ENCODE data around the gene ODAD4. TPM values are rescaled to one million over a fixed set of nuclear protein-coding genes. Genes with fewer than 3 reads are reported as not detected.

Gene ODAD4
- polyA plus RNA-seq, 3 donors = 0.04 to 0.28 (median 0.23) TPM

DNA sequence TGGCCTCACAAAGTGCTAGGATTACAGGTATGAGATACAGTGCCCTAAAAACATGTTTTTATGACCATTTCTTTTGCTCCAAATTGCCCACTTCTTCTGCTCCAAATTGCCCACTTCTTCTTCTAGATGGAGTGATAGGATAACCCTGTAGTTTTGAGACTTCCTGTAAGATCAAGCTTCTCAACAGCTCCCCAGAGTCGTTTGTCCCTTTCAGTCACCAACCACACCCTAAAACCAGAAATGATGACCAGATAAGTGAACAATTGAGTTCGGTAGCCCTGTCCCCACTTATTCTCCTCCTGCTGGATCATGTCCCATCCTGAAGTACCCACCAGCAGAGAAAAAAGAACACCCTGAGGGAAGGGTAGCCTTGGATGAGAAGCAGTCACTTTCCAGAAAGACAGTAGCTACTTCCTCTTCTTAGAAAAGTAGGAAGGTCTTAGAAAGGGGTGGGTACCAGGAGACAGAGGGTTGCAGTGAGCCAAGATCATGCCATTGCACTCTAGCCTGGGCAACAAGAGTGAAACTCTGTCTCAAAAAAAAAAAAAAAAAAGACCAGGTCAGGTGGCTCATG is 2.5 kb downstream of the ODAD4 start:
- Mint-ChIP-seq H3K27me3 (ENCODE audit: low read depth in 3 of 3) (peaks cover 0 to 2% (median 2%) of the 10 kb centered on the region in 3 donors), H3K9me3 (no peaks in the 10 kb centered on the region), H3K36me3 (no peaks in the 10 kb centered on the region), H3K27ac (peak overlapping the region; percentile 89 to 97 (median 93)), H3K4me1 (peaks cover 41% of the 10 kb centered on the region), H3K4me3 (peak overlapping the region; percentile 58 to 75)
- H3K27me3 ChIP-seq (ENCODE audit: control insufficient read depth in 2 of 2, insufficient read depth in 2 of 2, low read length in 2 of 2) = no peaks in the 10 kb centered on the region
- DNase-seq = peak; percentile 59 to 67 (median 60)
- TF ChIP-seq, protein P1, sequence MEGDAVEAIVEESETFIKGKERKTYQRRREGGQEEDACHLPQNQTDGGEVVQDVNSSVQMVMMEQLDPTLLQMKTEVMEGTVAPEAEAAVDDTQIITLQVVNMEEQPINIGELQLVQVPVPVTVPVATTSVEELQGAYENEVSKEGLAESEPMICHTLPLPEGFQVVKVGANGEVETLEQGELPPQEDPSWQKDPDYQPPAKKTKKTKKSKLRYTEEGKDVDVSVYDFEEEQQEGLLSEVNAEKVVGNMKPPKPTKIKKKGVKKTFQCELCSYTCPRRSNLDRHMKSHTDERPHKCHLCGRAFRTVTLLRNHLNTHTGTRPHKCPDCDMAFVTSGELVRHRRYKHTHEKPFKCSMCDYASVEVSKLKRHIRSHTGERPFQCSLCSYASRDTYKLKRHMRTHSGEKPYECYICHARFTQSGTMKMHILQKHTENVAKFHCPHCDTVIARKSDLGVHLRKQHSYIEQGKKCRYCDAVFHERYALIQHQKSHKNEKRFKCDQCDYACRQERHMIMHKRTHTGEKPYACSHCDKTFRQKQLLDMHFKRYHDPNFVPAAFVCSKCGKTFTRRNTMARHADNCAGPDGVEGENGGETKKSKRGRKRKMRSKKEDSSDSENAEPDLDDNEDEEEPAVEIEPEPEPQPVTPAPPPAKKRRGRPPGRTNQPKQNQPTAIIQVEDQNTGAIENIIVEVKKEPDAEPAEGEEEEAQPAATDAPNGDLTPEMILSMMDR (IDR thresholded peaks at IDR 0.05) = no peak
- no peaks in the 10 kb centered on the region for H3K36me3 ChIP-seq (replicated peaks in 1 of 2; ENCODE audit: control insufficient read depth in 1 of 2, insufficient read depth in 2 of 2, low read length in 2 of 2)
- H3K4me2 ChIP-seq (replicated peaks; ENCODE audit: extremely low read depth, low read length, poor library complexity, severe bottlenecking) = peak overlapping the region; percentile 67
- peak overlapping the region; percentile 24 to 91 for H3K27ac ChIP-seq (ENCODE audit: low read depth in 1 of 2, low read length in 2 of 2)
- H3K9me3 ChIP-seq (replicated peaks in 1 of 2; ENCODE audit: control insufficient read depth in 1 of 2, insufficient read depth in 1 of 2, low read length in 2 of 2) = no peaks in the 10 kb centered on the region
- WGBS (ENCODE audit: insufficient coverage) = 20% methylated on average over 1 of the region's 2 CpGs
- no peaks in the 10 kb centered on the region for H4K20me1 ChIP-seq (ENCODE audit: insufficient read depth, low read length)
- intact Hi-C loops (cut with micrococcal nuclease) = no loop called here
- H3K4me3 ChIP-seq (replicated peaks in 1 of 3; ENCODE audit: low read depth in 2 of 3, low read length in 3 of 3) = peak overlapping the region in 1 of 3 experiments; percentile 60
- peak overlapping the region; percentile 6 for H3K9ac ChIP-seq (ENCODE audit: insufficient read depth, low read length, poor library complexity, severe bottlenecking)
- H2AFZ ChIP-seq (ENCODE audit: insufficient read depth, low read depth, low read length, poor library complexity, severe bottlenecking) = peak overlapping the region; percentile 80
- H3K4me1 ChIP-seq (ENCODE audit: control insufficient read depth in 1 of 2, insufficient read depth in 2 of 2, low read length in 2 of 2) = peaks cover 37 to 46% of the 10 kb centered on the region in 2 donors
- H3K79me2 ChIP-seq (ENCODE audit: insufficient read depth, low read length) = no peaks in the 10 kb centered on the region

DNA sequence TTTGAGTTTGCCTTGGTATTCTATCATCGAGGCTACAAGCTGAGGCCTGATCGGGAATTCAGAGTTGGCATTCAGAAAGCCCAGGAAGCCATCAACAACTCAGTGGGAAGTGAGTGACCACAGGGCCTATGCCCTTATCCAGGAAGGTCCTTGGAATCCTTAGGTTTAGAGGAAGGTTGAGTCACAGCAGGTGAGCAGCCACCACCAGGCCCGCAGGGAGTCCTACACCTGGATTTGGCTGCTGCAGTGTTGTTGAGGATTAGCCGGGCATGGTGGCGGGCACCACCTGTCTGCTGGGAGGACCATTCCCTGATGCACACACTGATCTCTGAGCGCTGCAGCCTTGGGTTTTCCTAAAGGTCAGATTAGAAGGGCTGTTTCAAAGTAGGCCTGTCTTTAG is 5.2 kb downstream of the ODAD4 start:
- no peak overlapping the region for H2AFZ ChIP-seq (ENCODE audit: insufficient read depth, low read depth, low read length, poor library complexity, severe bottlenecking)
- Mint-ChIP-seq H3K9me3 (no peaks in the 10 kb centered on the region), H3K27ac (no peak overlapping the region), H3K36me3 (no peaks in the 10 kb centered on the region), H3K4me1 (peaks cover 25% of the 10 kb centered on the region), H3K27me3 (ENCODE audit: low read depth in 3 of 3) (peaks cover 2% of the 10 kb centered on the region in 3 donors), H3K4me3 (no peak overlapping the region)
- no peaks in the 10 kb centered on the region for H3K36me3 ChIP-seq (replicated peaks in 1 of 2; ENCODE audit: control insufficient read depth in 1 of 2, insufficient read depth in 2 of 2, low read length in 2 of 2)
- 97% methylated on average over 6 of the region's 6 CpGs for WGBS (ENCODE audit: insufficient coverage)
- TF ChIP-seq, protein P1 (IDR thresholded peaks at IDR 0.05) = no peak
- intact Hi-C loops (cut with micrococcal nuclease) = loop anchor here in 1 of 2 donors (5.0 kb wide), 1 partner anchor 37 kb away; no protein-coding TSS in a partner anchor
- no peaks in the 10 kb centered on the region for H3K79me2 ChIP-seq (ENCODE audit: insufficient read depth, low read length)
- no peaks in the 10 kb centered on the region for H3K9me3 ChIP-seq (replicated peaks in 1 of 2; ENCODE audit: control insufficient read depth in 1 of 2, insufficient read depth in 1 of 2, low read length in 2 of 2)
- H3K4me1 ChIP-seq (ENCODE audit: control insufficient read depth in 1 of 2, insufficient read depth in 2 of 2, low read length in 2 of 2) = peaks cover 31 to 32% of the 10 kb centered on the region in 2 donors
- DNase-seq = no peak
- H3K27ac ChIP-seq (ENCODE audit: low read depth in 1 of 2, low read length in 2 of 2) = no peak overlapping the region
- H3K4me2 ChIP-seq (replicated peaks; ENCODE audit: extremely low read depth, low read length, poor library complexity, severe bottlenecking) = no peak overlapping the region
- no peaks in the 10 kb centered on the region for H3K27me3 ChIP-seq (ENCODE audit: control insufficient read depth in 2 of 2, insufficient read depth in 2 of 2, low read length in 2 of 2)
- H4K20me1 ChIP-seq (ENCODE audit: insufficient read depth, low read length) = no peaks in the 10 kb centered on the region
- H3K9ac ChIP-seq (ENCODE audit: insufficient read depth, low read length, poor library complexity, severe bottlenecking) = no peak overlapping the region
- H3K4me3 ChIP-seq (replicated peaks in 1 of 3; ENCODE audit: low read depth in 2 of 3, low read length in 3 of 3) = no peak overlapping the region

Data from CD14-positive monocyte (primary cell).